Panc1 (cell line): ENCODE data around the gene MAFB. TPM values are rescaled to one million over a fixed set of nuclear protein-coding genes. Genes with fewer than 3 reads are reported as not detected.

ENCODE experiments used
- ATAC-seq: fragments of 200-7000 bp; cut with Tn5 transposase; 2 replicates; pipeline ENCODE4 v1.9.1; 2020; ENCODE audit warnings: mild to moderate bottlenecking, moderate library complexity
- BruUV-seq: library from RNA; stranded (reverse); fragments of 400-500 nt; replicated peaks from 2 replicates; lab custom pipeline; 2021; lab: Mats Ljungman, UMichigan
- CTCF ChIA-PET: fragments of 300-600 bp; sonication (Branson Sonifier 250); formaldehyde crosslinking; loops from one replicate; lab custom pipeline; 2022; ENCODE audit warnings: antibody characterized with exemption; lab: Charles Lee
- POLR2A ChIA-PET: fragments of 300-600 bp; sonication (Branson Sonifier 250); formaldehyde crosslinking; loops from one replicate; lab custom pipeline; 2022; ENCODE audit warnings: antibody characterized with exemption; lab: Charles Lee
- DNase-seq: peaks from one replicate; pipeline ENCODE4 v3.0.0-alpha.2; 2010; ENCODE audit warnings: low read depth, low spot score
- H3K27ac ChIP-seq: 2 replicates; pipeline ENCODE4 v1.5.1; 2011; ENCODE audit warnings: mild to moderate bottlenecking, low read length, inconsistent platforms
- H3K27me3 ChIP-seq: fragments of 200-500 bp; sonication (Bioruptor generic); 2 replicates; pipeline ENCODE4 v1.6.0; 2014; ENCODE audit warnings: low read length, inconsistent platforms; ENCODE audit not compliant: control insufficient read depth, insufficient read depth
- H3K36me3 ChIP-seq: fragments of 200-500 bp; sonication (Bioruptor generic); 2 replicates; pipeline ENCODE4 v1.5.1; 2014; ENCODE audit warnings: inconsistent platforms, mild to moderate bottlenecking, low read length, moderate library complexity; ENCODE audit not compliant: control insufficient read depth, insufficient read depth
- H3K4me1 ChIP-seq: 2 replicates; pipeline ENCODE4 v1.5.1; 2011; ENCODE audit warnings: inconsistent platforms, mild to moderate bottlenecking, low read length, moderate library complexity; ENCODE audit not compliant: control insufficient read depth, insufficient read depth
- H3K4me3 ChIP-seq, 2 experiments: 2 replicates each; pipeline ENCODE4 v1.5.1; 2011 to 2012; ENCODE audit warnings: low read depth in 2 of 2, low read length in 2 of 2, mild to moderate bottlenecking in 2 of 2, inconsistent platforms in 1 of 2, moderate library complexity in 1 of 2
- H3K9me3 ChIP-seq: fragments of 200-500 bp; sonication (Bioruptor generic); 2 replicates; pipeline ENCODE4 v1.5.1; 2014; ENCODE audit warnings: low read depth, mild to moderate bottlenecking, inconsistent platforms, low read length, moderate library complexity; ENCODE audit not compliant: control insufficient read depth, insufficient read depth
- CTCF ChIP-seq: fragments of 450-650 bp; IDR thresholded peaks from 2 replicates; pipeline ENCODE4 v1.5.1; 2017; ENCODE audit warnings: mild to moderate bottlenecking
- POLR2AphosphoS5 ChIP-seq: IDR thresholded peaks from 2 replicates; pipeline ENCODE4 v1.6.1; 2012; ENCODE audit warnings: mild to moderate bottlenecking, low read depth, low read length, moderate library complexity
- SIN3A ChIP-seq: IDR thresholded peaks from 2 replicates; pipeline ENCODE4 v1.6.1; 2012; ENCODE audit warnings: low read depth, mild to moderate bottlenecking, low read length, moderate library complexity, borderline replicate concordance; ENCODE audit not compliant: insufficient read depth
- in situ Hi-C: cut with HindIII; loops from 2 replicates; pipeline ENCODE4 v1.10.0; 2016; ENCODE audit warnings: low sequenced_read_pairs, low pct_unique_long_range_greater_than_20kb
- intact Hi-C: fragments of 100-400 bp; cut with micrococcal nuclease; formaldehyde crosslinking; loops from one replicate; pipeline ENCODE4 v1.10.0; 2022; ENCODE audit not compliant: unreplicated experiment
- total RNA-seq: library from RNA; stranded (reverse); gene quantifications from one replicate; pipeline ENCODE4 v1.2.1, GENCODE V29; 2021; ENCODE audit not compliant: unreplicated experiment
- TF ChIP-seq, protein P1 (sequence below), 2 experiments: IDR thresholded peaks; 2 replicates each; pipeline ENCODE4 v1.6.1; 2011 to 2012; ENCODE audit warnings: low read depth in 2 of 2, control low read depth in 1 of 2, low read length in 1 of 2, mild to moderate bottlenecking in 1 of 2, moderate library complexity in 1 of 2; ENCODE audit not compliant: insufficient read depth in 1 of 2

MAFB gene
- total RNA-seq, 1 experiment from 2014 or later = 0.28 TPM

DNA sequence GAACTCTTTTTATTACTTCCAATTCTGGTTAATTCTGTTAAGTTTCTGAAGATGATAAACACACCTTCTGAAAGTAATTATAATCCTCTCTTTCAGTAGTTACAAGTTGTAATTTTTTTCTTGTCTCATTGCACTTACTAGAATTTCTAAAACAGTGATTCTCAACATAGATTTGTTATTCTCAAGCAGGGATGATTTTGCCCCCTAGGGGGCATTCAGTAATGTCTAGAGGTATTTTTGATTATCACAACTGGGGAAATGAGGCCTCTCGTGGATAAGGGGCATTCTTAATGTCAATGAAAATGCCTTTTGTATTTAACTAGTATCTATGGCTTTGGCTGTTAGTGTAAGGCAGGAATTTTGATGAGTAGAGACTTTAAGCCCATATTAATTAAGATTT lies 39.4 kb upstream of the MAFB start:
- Histone ChIP-seq H3K4me3 (no peak overlapping the region), H3K27me3 (no peaks in the 10 kb centered on the region; the same call in 1 of the 2 replicates), H3K9me3 (no peaks in the 10 kb centered on the region), H3K36me3 (no peaks in the 10 kb centered on the region), H3K27ac (no peak overlapping the region), H3K4me1 (no peaks in the 10 kb centered on the region)
- in situ Hi-C loops = no loop called here
- POLR2A ChIA-PET = no interaction called here
- TF ChIP-seq, protein P1, sequence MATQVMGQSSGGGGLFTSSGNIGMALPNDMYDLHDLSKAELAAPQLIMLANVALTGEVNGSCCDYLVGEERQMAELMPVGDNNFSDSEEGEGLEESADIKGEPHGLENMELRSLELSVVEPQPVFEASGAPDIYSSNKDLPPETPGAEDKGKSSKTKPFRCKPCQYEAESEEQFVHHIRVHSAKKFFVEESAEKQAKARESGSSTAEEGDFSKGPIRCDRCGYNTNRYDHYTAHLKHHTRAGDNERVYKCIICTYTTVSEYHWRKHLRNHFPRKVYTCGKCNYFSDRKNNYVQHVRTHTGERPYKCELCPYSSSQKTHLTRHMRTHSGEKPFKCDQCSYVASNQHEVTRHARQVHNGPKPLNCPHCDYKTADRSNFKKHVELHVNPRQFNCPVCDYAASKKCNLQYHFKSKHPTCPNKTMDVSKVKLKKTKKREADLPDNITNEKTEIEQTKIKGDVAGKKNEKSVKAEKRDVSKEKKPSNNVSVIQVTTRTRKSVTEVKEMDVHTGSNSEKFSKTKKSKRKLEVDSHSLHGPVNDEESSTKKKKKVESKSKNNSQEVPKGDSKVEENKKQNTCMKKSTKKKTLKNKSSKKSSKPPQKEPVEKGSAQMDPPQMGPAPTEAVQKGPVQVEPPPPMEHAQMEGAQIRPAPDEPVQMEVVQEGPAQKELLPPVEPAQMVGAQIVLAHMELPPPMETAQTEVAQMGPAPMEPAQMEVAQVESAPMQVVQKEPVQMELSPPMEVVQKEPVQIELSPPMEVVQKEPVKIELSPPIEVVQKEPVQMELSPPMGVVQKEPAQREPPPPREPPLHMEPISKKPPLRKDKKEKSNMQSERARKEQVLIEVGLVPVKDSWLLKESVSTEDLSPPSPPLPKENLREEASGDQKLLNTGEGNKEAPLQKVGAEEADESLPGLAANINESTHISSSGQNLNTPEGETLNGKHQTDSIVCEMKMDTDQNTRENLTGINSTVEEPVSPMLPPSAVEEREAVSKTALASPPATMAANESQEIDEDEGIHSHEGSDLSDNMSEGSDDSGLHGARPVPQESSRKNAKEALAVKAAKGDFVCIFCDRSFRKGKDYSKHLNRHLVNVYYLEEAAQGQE (IDR thresholded peaks at IDR 0.05; ENCODE audit: insufficient read depth in 1 of 2, low read depth in 2 of 2, low read length in 1 of 2) = no peak
- no peak for TF ChIP-seq SIN3A
- peak; percentile 6; the same call in 1 of the 2 replicates for TF ChIP-seq CTCF
- CTCF ChIA-PET = no interaction called here
- ATAC-seq (no peak), DNase-seq (no peak)
- no TSS peak for BruUV-seq
- intact Hi-C loops = no loop called here

DNA sequence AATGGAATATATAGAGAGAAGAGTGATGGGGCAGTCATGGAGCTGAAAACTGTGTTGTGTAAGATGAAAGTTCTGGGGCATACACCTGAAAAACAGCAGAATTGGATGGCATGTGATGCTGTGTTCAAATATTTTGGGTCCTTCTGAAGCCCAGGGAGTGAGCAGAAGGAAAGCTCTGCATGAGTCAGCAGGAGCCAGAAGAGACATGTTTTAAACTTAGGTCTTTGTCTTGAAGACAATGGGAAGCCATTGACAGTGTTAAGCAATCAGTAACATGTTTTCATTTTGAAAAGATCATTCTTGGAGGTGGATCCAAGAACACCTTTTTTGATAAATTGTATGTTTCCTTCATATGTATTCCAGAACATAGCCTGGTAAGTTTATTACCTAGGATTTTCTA lies 38.9 kb upstream of the MAFB start:
- intact Hi-C loops (no loop called here), in situ Hi-C loops (no loop called here)
- ChIA-PET POLR2A (no interaction called here), CTCF (no interaction called here)
- no peaks in the 10 kb centered on the region for H3K4me1 ChIP-seq
- ATAC-seq = no peak
- no peak for DNase-seq
- no peak overlapping the region for H3K27ac ChIP-seq
- no peak overlapping the region for H3K4me3 ChIP-seq
- H3K36me3 ChIP-seq = no peaks in the 10 kb centered on the region
- no peak for TF ChIP-seq SIN3A
- TF ChIP-seq POLR2AphosphoS5 = no peak
- TF ChIP-seq, protein P1 (IDR thresholded peaks at IDR 0.05; ENCODE audit: insufficient read depth in 1 of 2, low read depth in 2 of 2, low read length in 1 of 2) = no peak
- no peaks in the 10 kb centered on the region; the same call in none of the 2 replicates for H3K27me3 ChIP-seq
- no peaks in the 10 kb centered on the region for H3K9me3 ChIP-seq
- no TSS peak for BruUV-seq
